ENCODE results near the gene CLEC2L.

CLEC2L gene

DNA sequence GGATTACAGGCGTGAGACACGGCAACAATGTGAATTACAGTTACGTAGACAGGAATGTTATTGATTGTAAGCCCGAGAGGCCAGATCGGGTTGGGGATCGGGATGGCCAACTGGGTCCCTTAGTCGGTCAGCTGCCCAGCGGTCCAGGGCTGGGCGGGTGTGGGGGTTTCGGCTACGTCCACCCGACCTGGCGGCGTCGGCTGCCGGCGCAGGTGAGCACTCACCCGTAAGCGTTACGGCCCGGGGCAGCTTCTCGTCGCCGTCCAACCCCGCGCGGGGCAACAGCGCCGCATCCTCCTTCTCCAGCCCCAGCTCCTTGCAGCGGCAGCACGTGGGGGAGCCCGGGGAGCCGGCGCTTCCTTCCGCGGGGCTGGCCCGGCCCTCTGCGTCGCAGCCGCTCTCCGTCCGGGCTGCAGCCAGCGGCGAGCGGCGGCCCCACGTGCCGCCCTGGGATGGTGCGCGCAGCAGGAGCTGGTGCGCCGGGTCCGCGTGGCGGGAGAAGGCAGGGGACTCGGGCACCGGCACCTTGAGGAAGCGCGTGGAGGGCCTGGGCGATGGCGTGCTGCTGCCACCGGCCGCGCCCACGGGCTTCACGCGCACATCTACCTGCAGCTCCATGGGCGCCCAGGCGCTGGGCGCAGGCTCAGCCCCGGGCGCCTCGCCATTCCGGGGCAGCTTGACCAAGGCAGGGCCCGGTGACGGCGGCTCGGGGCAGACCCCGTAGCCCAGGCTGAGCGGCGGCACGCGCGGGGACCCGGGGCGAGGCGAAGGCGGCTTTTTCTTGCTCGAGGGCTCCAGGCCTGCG lies 40.6 kb upstream of the CLEC2L start:
- no peak overlapping the region for H3K4me3 ChIP-seq (ENCODE audit: low read length)
- DNase-seq (ENCODE audit: low read depth) = no peak
- TF ChIP-seq, protein P1, sequence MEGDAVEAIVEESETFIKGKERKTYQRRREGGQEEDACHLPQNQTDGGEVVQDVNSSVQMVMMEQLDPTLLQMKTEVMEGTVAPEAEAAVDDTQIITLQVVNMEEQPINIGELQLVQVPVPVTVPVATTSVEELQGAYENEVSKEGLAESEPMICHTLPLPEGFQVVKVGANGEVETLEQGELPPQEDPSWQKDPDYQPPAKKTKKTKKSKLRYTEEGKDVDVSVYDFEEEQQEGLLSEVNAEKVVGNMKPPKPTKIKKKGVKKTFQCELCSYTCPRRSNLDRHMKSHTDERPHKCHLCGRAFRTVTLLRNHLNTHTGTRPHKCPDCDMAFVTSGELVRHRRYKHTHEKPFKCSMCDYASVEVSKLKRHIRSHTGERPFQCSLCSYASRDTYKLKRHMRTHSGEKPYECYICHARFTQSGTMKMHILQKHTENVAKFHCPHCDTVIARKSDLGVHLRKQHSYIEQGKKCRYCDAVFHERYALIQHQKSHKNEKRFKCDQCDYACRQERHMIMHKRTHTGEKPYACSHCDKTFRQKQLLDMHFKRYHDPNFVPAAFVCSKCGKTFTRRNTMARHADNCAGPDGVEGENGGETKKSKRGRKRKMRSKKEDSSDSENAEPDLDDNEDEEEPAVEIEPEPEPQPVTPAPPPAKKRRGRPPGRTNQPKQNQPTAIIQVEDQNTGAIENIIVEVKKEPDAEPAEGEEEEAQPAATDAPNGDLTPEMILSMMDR (conservative IDR thresholded peaks at IDR 0.05; ENCODE audit: low read length) = no peak

DNA sequence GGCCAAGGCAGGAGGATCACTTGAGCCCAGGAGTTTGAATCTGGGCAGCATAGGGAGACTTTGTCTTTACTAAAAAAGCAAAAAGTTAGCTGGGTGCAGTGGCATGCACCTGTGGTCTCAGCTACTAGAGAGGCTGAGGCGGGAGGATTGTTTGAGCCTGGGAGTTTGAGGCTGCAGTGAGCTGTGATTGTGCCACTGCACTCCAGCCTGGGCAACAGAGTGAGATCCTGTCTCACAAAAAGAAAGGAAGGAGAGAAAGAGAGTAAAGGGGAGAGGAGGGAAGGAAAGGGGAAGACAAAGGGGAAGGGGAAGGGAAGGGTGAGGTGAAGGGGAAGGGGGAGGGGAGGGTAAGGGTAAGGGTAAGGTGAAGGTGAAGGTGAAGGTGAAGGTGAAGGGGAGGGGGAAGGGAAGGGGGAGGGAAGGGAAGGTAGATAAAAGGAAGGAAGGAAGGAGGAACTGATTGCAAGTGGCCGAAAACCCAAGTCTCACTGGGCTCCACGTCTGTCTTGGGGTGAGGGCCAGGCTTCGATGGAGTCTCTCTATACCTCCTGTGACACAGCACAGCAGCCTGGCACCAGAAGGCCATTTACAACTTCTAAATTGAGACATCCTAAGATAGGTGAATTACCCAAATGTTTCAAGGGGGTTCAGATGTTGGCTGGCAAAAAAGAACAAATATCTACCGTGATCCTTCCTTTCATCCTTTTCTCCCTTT lies 36.0 kb upstream of the CLEC2L start:
- no peak for DNase-seq (ENCODE audit: low read depth)
- no peak overlapping the region for H3K4me3 ChIP-seq (ENCODE audit: low read length)
- TF ChIP-seq, protein P1 (conservative IDR thresholded peaks at IDR 0.05; ENCODE audit: low read length) = no peak

GRCh38 chr7:139488810-139489209 lies 34.7 kb upstream of the CLEC2L start:
- DNase-seq (ENCODE audit: low read depth) = no peak
- TF ChIP-seq, protein P1 (conservative IDR thresholded peaks at IDR 0.05; ENCODE audit: low read length) = no peak
- no peak overlapping the region for H3K4me3 ChIP-seq (ENCODE audit: low read length)

DNA sequence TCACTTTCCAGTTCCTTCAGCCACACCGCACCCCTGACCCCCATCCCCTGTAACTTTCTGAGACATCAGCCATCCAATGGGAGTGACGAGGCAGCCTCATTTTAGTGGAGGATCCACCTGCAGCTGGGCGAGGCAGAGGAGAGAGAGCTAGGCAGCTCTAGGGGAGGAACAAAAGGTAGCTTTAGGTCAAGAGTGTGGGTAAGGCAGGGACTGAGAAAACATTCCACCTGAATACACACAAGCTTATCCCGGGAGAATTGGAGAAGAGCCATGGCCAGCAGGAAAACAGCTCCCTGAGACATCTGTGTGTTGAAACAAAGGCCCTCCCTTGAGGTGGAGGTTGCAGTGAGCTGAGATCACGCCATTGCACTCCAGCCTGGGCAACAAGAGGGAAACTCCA lies 33.4 kb upstream of the CLEC2L start:
- DNase-seq (ENCODE audit: low read depth) = no peak
- TF ChIP-seq, protein P1 (conservative IDR thresholded peaks at IDR 0.05; ENCODE audit: low read length) = no peak
- H3K4me3 ChIP-seq (ENCODE audit: low read length) = no peak overlapping the region

- DNase-seq (ENCODE audit: low read depth) = no peak
- H3K4me3 ChIP-seq (ENCODE audit: low read length) = no peak overlapping the region
- TF ChIP-seq, protein P1 (conservative IDR thresholded peaks at IDR 0.05; ENCODE audit: low read length) = no peak
These were observed 31.2 kb upstream of the CLEC2L start for GRCh38 chr7:139492293-139492692.

- no peak for DNase-seq (ENCODE audit: low read depth)
- TF ChIP-seq, protein P1 (conservative IDR thresholded peaks at IDR 0.05; ENCODE audit: low read length) = no peak
- H3K4me3 ChIP-seq (ENCODE audit: low read length) = no peak overlapping the region
These were observed 28.5 kb upstream of the CLEC2L start for GRCh38 chr7:139494835-139495579.

Data from AG10803 (cell line).